Activated CD4-positive, alpha-beta T cell treated with anti-CD3 and anti-CD28 coated beads for 4 hours (primary cell): ENCODE measurements around the gene GOLGA6A.
"Not testable (repeated sequence)": the region's sequence is repeated elsewhere in the genome, so short reads cannot be mapped to it uniquely, and the experiment has no call there.

Experiments used
- DNase-seq, 2 donors: peaks; one replicate each; pipeline ENCODE4 v3.0.0-alpha.2; 2020

Gene GOLGA6A

DNA sequence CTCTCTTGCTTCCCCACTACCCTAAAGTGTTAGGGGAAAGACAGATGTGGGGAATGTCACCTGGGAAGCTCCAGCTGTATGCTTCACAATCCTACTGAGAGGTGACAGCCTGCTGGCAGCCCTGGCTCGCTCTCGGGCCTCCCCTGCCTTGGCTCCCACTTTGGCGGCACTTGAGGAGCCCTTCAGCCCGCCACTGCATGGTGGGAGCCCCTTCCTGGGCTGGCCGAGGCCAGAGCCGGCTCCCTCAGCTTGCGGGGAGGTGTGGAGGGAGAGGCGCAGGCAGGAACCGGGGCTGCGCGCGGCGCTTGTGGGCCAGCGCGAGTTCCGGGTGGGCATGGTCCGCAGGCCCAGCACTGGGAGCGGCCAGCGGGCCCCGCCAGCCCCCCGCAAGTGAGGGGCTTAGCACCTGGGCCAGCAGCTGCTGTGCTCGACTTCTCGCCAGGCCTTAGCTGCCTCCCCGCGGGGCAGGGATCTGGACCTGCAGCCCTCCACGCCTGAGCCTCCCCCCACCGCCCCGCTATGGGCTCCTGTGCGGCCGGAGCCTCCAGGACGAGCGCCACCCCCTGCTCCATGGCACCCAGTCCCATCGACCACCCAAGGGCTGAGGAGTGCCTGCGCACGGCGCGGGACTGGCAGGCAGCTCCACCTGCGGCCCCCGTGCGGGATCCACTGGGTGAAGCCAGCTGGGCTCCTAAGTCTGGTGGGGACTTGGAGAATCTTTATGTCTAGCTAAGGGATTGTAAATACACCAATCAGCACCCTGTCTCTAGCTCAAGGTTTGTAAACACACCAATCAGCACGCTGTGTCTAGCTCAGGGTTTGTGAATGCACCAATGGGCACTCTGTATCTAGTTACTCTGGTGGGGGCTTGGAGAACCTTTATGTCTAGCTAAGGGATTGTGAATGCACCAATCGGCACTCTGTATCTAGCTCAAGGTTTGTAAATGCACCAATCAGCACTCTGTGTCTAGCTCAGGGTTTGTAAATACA is 29.8 kb downstream of the GOLGA6A start:
- DNase-seq = not testable (repeated sequence)

DNA sequence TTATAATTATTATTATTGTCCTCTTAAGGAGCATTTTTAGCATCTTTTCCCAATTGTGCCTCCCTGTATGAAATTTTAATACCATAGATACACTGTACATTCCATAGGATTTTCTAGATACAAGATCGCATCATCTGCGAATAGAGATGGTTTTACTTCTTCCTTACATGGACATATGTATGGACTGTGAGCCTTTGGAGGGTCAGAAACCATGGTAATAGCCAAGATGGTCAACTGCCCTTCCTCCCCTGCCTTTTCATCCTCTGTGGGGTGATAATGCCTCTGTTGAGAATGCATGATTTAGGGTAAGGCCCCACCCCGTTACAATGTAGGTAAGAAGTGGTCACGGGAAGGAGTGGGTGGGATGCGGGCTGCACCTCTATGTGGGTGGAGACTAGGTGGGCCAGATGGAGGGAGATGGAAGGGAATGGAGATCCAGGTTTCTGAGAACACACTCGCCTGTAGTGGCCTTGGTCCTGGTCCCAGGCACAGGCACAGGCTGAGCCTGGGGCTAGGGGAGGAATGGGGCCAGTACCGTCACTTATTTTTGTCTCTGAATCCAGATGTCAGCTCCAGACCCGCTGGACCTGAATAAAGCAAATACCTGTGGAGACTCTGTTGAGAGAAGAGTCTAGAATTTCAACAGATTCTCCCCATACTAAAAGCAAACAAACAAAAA is 31.7 kb downstream of the GOLGA6A start:
- DNase-seq = no peak

DNA sequence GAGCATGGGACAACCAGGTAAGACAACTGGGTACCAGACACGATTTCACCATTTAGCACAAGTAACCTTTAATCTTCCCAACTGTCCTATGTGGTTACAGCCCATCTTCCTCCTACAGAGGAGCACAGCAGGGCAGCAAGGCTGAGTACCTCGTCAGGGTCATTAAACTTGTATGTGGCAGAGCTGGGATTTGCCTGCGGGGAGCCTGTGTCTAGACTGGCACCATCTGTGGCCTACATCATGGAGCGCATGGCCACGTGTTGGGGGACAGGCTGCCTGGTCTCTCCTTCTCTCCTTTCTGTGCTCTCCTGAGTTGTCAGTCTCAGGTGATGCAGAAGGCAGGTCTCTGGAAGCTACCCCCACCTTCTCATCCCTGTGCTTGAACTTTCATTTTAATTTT is 32.2 kb downstream of the GOLGA6A start:
- no peak for DNase-seq

DNA sequence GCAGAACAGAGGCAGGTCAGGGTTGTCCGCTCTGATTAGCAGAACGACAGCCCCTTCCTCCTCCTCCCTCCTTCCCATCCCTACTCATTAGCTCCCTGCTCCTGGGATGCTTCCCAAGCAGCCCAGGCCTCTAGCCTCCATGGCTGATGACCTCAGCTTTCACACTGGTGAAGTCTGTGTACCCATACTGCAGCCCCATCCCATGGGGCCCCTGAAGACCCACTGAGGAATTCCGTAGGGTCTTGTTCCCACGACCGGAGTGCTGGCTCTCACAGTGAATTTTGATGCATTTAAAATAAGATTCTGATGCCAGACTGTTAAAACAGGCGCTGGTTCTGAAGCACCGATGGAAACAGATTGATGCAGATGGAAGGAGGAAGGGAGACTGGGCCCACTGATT is 36.1 kb downstream of the GOLGA6A start:
- no peak for DNase-seq

DNA sequence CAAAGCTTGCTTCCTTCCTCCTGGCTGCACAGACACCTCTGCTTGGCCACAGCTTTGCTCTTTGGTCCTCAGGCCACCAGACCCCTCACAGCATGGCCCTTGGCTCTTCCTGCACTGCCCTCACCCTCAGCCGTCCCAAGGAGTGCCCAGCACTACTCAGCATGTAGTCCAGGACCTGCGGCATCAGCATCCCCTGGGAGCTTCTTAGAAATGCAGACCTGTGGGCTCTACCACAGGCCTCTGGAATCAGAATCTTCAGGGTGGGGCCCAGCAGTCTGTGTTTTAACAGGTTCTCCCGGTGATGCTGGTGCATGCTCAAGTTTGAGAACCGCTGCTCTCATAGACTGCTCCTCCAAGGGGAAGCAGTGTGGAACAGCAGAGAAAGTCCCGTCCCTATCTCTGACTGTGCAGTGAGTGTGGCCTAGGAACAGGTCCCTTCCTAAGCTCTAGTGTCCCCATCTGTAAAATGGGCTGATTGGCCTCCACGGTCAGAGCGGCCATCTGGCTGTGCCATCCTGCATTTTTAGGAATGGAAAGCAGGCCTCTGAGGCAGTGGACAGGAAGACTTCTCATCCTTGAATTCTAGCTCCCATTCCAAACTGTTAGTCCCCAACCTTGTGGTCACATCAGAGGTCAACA is 36.6 kb downstream of the GOLGA6A start:
- DNase-seq = no peak

DNA sequence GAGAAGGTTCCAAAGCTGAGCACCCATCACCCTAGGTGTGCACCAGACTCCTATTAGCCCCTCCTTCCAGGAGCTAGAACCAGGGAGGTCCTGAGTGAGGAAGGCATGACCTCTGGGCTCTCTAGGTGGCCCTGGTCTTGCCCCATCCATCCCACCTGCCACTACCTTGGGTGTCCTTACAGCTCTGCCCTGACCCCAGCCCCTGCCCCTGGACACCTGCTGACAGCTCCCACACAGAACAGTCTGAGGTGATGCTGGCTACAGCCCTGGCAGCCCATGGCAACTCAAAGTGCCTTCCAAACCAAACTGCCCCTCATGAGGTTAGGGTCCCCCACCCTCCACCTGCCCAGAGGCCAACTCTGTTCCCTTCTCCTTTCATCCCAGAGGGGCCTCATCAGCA is 37.2 kb downstream of the GOLGA6A start:
- DNase-seq = no peak

DNA sequence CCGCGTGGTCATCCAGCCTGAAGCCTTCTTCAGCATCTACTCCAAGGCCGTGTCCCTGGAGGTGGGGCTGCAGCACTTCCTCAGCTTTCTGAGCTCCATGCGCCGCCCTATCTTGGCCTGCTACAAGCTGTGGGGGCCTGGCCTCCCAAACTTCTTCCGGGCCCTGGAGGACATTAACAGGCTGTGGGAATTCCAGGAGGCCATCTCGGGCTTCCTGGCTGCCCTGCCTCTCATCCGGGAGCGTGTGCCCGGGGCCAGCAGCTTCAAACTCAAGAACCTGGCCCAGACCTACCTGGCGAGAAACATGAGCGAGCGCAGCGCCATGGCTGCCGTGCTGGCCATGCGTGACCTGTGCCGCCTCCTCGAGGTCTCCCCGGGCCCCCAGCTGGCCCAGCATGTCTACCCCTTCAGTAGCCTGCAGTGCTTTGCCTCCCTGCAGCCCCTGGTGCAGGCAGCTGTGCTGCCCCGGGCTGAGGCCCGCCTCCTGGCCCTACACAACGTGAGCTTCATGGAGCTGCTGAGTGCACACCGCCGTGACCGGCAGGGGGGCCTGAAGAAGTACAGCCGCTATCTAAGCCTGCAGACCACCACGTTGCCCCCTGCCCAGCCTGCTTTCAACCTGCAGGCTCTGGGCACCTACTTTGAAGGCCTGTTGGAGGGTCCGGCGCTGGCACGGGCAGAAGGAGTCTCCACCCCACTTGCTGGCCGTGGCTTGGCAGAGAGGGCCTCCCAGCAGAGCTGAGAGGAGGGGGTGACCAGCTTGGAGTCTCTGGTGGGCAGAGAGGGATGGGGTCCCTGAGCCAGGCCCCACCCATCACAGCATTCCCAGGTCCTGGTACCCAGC is 37.9 kb downstream of the GOLGA6A start:
- no peak for DNase-seq

DNA sequence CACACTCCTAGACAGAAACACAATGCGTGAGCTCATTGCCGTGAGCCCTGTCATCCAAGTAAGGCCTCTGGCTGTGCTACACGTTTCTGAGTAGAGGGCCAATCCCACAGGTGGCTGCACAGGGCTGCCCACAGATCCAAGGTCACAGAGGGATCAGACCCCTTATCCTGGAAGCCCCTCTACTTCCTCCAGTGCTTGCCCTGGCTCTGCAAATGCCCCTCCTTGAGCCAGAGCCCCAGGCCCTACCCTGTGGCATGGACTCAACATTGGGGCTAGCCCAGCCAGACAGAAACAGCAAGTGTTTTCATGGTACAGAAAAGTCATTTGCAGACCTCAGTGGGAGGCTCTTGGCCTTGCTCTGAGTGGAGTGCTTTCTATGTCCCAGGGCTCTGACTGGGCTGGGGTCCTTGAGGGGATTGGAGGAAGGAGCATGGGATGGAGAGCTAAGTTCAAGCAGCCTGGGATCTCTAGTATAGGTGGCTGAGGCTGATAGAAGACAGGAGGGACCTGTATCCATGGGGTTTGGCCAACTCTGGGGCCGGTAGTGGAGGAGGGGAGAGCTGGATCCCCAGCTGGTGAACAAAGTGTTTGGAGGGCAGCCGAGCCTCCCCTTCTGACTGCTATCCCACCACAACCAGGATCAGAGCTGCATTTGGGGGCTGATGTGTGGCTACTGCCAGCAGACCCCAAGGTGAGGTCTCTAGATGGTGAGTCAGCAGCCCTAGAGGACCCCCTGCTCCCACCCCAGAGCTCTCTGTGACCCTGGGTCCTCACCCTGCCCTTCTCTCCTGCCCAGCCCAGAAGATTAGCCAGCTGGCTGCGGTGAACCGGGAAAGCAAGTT is 38.7 kb downstream of the GOLGA6A start:
- DNase-seq = no peak

DNA sequence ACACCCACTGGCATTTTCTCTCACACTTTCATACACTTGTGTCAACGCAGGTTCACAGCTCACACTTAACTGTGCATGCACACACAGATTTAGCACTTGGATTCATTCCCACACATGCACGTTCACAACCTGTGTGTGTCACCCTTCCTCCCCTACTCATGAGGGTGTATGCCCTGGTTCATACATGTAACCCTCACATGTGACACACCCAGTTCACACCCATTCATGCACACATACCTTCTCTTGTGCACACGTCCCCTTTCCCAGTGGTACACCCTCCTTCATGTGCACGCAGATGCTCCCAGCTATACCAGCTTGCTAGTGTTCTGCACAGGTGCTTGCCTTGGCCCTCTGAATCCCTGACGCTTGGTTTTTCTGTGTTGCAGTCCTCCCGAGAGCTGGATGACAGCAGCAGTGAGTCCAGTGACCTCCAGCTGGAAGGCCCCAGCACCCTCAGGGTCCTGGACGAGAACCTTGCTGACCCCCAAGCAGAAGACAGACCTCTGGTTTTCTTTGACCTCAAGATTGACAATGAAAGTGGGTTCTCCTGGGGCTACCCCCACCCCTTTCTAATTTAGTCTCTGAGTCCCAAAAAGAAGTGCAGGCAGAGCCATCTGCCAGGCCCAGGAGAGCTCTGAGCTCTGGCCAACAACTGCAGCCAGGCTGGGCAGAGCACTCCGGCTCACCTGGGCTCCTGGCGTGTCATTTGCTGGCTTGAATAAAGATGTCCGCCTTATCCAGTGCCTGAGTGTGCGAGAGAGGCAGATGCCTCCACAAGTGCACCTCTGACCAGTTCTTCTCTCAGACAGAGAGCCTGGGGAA is 39.5 kb downstream of the GOLGA6A start:
- no peak for DNase-seq

DNA sequence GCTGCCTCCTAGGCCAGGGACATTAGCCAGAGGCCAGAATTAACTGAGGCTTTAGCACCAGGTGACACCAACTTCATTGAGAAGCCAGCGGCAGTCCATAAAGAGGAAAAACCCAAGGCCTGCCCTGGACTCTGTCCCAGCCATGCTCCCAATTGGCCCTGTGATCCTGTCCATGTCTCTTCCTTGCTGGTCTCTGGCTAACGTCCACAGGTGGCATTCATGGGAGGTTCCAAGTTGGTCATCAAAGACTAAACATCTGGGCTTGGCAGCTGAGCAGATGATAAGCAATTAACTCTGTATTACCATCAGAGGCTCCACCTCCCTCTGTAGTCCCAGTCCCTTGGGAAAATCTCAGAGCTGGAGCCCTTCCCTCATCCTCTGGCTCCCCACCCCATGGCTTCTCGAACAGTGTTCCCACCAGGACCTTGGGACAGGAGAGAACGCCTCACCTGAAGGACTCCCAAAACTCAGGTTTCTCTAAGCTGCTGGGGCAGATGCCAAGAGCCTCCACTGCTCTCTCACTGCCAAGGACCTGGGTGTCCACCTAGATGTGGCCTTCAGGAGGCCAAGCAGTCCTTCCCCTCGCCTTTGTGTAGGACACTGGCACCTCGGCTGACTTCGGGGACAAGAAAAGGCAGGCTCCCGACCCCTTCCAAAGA is 40.4 kb downstream of the GOLGA6A start:
- no peak for DNase-seq

DNA sequence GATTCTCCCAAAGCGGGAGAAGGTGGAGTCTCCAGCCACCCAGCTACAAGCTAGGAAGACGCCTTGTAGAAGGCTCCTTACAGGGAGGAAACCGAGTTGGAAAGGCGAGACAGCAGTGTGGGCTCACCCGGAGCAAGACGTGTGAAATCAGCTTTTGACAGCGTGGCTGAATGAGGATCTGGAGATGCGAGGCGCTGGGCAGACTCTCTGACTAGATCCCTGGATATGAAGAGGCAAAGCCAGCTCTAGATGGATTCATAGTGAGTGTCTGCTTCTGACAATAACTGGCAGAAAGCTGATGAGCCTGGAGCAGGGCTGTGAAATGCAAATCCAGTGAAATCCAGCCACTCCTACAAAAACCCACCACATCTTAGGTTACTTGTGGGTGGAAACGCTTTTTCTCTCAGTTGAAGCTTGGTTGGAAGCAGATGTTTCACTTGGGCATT is 41.0 kb downstream of the GOLGA6A start:
- no peak for DNase-seq

DNA sequence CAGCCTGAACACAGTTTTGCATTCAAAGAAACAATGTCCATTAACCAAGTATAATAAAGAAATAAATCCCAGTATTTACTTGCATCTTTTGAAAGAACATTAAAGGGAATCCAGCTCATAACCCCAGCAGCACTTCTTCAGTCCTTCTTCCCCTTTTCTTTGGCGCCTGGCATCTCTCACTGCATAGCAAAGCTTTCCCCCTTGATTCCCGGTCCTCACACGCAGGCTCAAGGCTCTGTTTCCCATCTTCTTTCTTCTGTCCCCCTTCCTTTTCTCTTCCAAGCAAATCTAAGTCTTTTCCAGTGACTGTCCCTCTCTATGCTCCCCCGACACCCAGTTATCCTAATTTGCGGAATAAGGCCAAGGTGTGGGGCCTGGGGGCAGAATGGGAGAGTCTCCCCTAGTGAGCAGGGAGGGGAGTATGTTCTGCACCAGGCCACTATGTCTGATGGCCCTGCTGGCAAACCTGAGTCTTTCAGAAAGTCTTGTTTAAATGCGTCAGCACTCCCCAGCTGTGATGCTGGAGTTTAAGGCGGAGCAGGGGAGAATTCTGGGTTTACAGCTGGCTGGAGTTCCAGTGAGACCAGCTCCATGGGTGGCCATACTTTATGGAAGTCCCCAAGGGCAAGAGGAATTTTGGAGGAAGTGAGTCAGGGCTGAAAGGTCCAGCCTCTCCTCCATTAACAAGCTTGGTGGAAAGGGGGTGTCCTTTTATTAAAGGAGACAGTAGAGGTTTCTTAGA is 42.1 kb downstream of the GOLGA6A start:
- DNase-seq = no peak

DNA sequence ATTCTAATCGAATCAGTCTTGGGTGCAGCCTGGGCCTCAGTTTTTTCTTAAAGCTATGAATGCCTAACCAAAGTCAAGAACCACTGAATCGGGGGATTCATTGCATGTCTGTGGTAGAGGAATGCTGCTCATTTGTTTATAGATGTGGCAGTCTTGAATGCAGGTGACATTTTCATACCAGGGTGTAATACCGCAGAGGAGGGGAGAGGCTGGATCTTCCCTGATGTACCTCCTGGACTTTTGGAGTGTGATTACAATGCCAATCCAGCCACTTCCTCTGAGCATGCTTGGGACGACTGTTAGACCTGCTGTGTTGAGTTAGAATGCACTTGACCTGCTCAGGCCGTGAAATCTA is 42.7 kb downstream of the GOLGA6A start:
- no peak for DNase-seq

DNA sequence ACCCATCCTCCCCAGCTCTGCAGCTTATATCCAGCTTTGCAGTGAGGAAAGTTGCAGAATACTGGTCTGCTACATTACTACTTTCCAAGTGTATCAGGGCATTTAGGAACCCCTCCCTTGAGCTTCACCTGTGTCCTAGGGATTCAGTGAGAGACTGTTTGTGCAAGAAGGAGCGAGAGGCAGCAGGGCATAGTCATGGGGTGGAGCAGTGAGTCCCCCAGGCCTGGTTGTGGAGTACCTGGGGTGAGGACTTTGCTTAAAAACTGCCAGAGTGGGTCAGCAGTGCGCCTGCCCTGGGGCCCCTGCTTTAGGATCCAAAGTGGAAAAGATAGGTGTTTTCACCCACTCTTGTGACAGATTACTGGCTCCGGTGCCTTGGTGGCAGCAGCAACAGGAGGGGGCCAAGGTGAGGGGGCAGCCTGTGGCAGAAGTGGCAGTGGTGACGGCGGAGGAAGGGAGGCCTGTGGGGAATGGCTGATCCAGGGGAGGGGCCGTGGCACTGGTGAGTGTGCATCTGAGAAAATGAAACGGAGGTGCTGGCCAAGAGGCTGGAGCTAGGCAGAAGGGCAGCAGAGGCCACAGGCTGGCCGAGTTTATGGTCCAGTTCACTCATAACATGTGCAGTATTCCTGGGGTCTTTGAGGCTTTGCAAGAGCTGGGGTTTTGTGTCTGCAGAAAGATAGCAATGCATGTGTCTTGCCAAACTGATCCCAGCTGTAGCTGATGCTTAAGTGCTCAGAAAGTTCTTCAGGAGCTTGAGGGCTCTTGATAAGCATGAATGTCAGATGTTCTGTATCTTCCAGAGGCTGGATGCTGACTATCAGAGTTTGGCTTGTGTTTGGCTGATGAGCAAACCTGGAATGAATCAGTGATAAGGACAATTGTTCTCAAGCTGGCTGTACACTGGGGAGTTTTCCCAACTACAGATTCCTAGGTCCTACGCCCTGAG is 43.4 kb downstream of the GOLGA6A start:
- no peak for DNase-seq

DNA sequence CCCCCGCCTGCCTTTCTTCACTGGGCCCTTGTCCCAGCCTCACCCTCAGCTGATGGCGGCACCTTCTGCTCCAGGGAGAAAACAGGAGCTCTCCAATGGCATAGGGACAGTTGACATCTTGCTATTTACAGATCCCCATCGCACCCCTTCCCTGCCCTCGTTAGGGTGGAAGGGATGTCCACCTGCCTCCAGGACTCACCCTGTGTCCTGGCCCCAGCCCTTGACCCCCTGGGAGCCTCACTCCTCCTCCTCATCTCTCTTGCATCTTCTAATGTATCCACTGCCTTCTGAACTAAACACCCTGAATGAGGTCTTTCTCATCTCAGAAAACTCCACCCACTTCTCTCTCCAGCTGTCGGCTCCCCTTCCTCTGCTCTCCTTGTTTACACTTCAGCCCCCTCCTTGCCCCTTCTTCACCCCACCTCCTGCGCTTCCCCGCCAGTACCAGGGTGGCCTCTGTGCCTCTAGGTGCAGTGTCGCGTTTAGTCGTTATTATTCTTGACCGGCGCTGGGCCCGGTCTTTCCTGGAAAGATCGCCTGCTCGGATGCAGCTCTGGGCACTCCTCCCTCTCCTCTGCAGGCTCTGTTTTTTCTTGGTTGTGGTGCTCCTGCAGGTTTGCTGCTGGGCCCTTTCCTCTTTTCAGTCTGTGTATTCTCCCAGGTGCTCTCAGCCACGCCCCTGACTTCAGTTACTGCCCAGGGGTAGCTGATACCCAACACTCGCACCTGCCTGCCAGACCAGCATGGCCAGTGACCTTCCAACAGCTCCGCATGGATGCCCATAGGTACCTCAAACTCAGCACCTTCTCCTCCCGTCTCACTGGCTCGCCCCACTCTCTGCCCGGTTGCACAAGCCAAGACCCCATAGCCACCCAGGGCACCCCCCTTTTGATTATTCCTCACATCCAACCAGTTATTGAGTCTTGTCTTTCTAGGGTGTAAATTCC is 44.9 kb downstream of the GOLGA6A start:
- DNase-seq = no peak

DNA sequence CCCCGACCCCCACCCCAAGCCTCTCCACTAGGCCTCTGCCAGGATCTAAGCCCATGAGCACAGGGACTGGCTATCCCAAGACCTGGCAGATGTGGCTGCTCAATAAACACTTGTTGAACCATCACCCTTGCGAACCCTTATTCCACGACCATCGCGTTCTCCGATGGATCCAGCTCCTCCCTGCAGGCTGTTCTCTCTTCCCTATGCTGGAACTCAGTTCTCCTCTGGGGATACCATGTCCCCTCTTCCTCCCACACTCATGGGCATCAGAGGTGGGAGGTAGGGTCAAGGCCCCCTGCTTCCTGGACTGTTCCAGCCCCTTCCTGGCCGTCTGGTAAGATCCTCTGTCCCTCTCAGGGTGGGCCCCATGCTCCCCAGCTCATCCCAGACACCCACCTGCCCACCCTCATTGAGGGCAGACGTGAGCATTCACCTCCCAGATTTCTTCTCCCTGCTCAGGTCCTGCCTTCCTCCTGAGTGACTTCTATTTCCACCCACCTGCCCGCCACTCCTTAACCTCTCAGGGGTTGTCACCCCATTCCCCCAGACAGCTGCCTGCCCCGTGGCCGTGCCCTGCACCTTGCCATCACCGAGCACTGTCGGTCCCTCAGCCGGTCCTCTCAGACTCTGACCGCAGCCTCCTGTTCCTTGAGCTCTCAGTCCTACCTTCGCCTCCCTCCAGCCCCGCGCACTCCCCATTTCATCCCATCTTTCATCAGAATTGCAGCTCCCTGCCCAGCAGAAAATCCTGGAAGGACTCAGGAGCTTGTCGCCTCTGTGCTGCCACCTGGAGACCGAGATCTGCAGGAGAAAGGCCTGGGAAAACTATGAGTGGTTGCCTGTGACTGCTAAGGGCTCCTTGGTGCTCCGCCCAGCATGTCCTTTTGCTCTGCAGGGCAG is 45.8 kb downstream of the GOLGA6A start:
- DNase-seq = no peak
